CD4-positive, alpha-beta T cell (primary cell): ENCODE measurements around the gene MICALL2. TPM values are rescaled to one million over a fixed set of nuclear protein-coding genes. Genes with fewer than 3 reads are reported as not detected.

ENCODE experiments used
- ATAC-seq: fragments of 200-7000 bp; cut with Tn5 transposase; one replicate; pipeline ENCODE4 v1.10.0; 2022; ENCODE audit warnings: mild to moderate bottlenecking; ENCODE audit not compliant: poor library complexity
- CTCF ChIA-PET: fragments of 350-600 bp; sonication (Branson Sonifier 250); formaldehyde crosslinking; loops from one replicate; lab custom pipeline; 2021; ENCODE audit warnings: antibody characterized with exemption, inconsistent platforms; lab: Charles Lee
- POLR2A ChIA-PET: fragments of 350-600 bp; sonication (Branson Sonifier 250); formaldehyde crosslinking; loops from one replicate; lab custom pipeline; 2021; ENCODE audit warnings: antibody characterized with exemption, inconsistent platforms; lab: Charles Lee
- DNase-seq, 14 experiments: peaks; one replicate each; pipeline ENCODE4 v3.0.0-alpha.2; 2013 to 2020; ENCODE audit warnings: mixed read lengths in 2 of 14
- H3K27ac ChIP-seq, 2 donors: one replicate each; pipeline versions ENCODE4 v1.5.1 to v1.7.0; 2013; ENCODE audit warnings: low read length in 2 of 2, low read depth in 1 of 2, mild to moderate bottlenecking in 1 of 2
- H3K27me3 ChIP-seq, 2 experiments: 1 replicate in 1 of 2; 2 replicates in 1 of 2; pipeline versions ENCODE4 v1.6.1 to v1.7.0; 2013; ENCODE audit warnings: low read length in 2 of 2, control low read depth in 1 of 2, mild to moderate bottlenecking in 1 of 2, moderate library complexity in 1 of 2; ENCODE audit not compliant: insufficient read depth in 2 of 2, control insufficient read depth in 1 of 2
- H3K36me3 ChIP-seq: one replicate; pipeline ENCODE4 v1.6.1; 2013; ENCODE audit warnings: low read length, control low read depth; ENCODE audit not compliant: insufficient read depth
- H3K4me1 ChIP-seq: one replicate; pipeline ENCODE4 v1.6.1; 2013; ENCODE audit warnings: low read length, control low read depth; ENCODE audit not compliant: insufficient read depth
- H3K4me3 ChIP-seq: one replicate; pipeline ENCODE4 v1.5.1; 2013; ENCODE audit warnings: mild to moderate bottlenecking, low read length, moderate library complexity
- H3K9me3 ChIP-seq, 2 experiments: 1 replicate in 1 of 2; 2 replicates in 1 of 2; pipeline versions ENCODE4 v1.6.1 to v1.7.0; 2013; ENCODE audit warnings: low read length in 2 of 2, mild to moderate bottlenecking in 2 of 2, control low read depth in 1 of 2, moderate library complexity in 1 of 2; ENCODE audit not compliant: control insufficient read depth in 1 of 2, insufficient read depth in 1 of 2
- H3K27ac Mint-ChIP-seq: one replicate; pipeline ENCODE4 v1.8.0; 2020; ENCODE audit warnings: mixed read lengths
- H3K27me3 Mint-ChIP-seq: one replicate; pipeline ENCODE4 v1.8.0; 2021; ENCODE audit warnings: mixed read lengths
- H3K36me3 Mint-ChIP-seq: one replicate; pipeline ENCODE4 v1.8.0; 2021; ENCODE audit warnings: low read depth, mixed read lengths
- H3K4me1 Mint-ChIP-seq: one replicate; pipeline ENCODE4 v1.8.0; 2021; ENCODE audit warnings: low read depth, mixed read lengths
- H3K4me3 Mint-ChIP-seq: one replicate; pipeline ENCODE4 v1.8.0; 2020; ENCODE audit warnings: mild to moderate bottlenecking, mixed read lengths
- H3K9me3 Mint-ChIP-seq: one replicate; pipeline ENCODE4 v1.8.0; 2020; ENCODE audit warnings: mixed read lengths
- intact Hi-C, 2 experiments: fragments of 100-400 bp; cut with DNase I in 1 of 2; cut with micrococcal nuclease in 1 of 2; formaldehyde crosslinking; loops; one replicate each; pipeline versions ENCODE4 v1.15.1 to v1.9.0; 2023 to 2025; cut with DNase I, micrococcal nuclease
- total RNA-seq, 174 experiments: library from RNA in 2 of 174; stranded (reverse) in 2 of 174; gene quantifications; one replicate each; pipeline ENCODE4 v1.2.3 and lab custom pipeline; 2021 to 2026
- TF ChIP-seq, protein P1 (sequence below): fragments of 200-600 bp; IDR thresholded peaks from one replicate; pipeline ENCODE4 v1.8.0; 2022; ENCODE audit warnings: antibody characterized with exemption, mild to moderate bottlenecking

The MICALL2 gene
- total RNA-seq, 2 experiments from 2014 or later, result 1.9 to 2.2 TPM

DNA sequence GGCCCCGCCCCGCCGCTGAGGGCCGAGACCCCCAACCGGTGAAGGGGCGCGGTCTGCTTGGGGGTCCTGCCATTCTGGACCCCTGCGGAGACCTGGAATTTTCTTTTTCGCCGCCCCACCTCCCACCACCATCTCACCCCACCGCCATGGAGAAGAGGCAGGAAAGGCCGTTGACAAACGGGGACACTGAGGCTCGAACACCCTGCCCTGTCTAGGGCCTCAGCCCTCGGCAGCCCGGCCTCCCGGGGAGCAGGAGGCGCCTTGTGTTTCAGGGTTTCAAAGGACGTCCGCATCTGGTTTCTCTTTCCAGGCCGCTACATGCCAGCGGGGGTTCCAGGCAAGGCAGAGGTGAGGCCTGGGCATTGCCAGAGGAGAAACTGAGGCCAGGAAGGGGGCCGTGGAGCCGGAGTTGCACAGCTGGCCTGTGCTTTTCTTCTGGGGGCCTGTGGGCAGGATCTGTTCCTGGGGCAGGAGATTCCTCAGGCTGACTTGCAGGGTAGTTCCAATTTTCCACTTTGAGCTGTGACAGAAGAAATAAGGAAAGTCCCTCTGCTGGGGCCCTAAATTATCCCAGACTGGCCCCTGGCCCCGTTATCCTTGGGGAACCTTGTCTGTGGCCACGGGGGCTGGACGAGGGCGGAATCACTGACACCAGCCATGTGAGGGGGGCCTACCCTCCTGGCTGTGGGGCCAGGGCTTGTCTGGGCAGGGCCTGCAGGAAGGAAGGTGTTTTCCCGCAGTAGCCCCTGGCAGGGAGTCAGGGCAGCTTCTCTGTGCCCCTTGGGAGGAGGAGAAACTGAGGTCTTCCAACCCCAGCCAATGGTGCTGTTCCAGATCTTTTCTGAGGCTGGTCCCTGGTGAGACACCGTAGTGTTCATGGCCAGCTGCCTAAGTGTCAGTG is 900 bp upstream of the MICALL2 start:
- Histone ChIP-seq H3K36me3 (no peaks in the 10 kb centered on the region), H3K27me3 (no peaks in the 10 kb centered on the region), H3K4me3 (peak overlapping the region; percentile 60), H3K27ac (no peak overlapping the region), H3K4me1 (peaks cover 33% of the 10 kb centered on the region), H3K9me3 (no peaks in the 10 kb centered on the region)
- H3K27ac Mint-ChIP-seq, result peak overlapping the region; percentile 56
- ChIA-PET CTCF (interaction anchor here (0.6 kb wide), 1 partner anchor 35 kb away, joined by 3 read pairs; no protein-coding TSS in a partner anchor), POLR2A (interaction anchor here (1.7 kb wide), 1 partner anchor 15 kb away, joined by 4 read pairs; no protein-coding TSS in a partner anchor)
- TF ChIP-seq, protein P1, sequence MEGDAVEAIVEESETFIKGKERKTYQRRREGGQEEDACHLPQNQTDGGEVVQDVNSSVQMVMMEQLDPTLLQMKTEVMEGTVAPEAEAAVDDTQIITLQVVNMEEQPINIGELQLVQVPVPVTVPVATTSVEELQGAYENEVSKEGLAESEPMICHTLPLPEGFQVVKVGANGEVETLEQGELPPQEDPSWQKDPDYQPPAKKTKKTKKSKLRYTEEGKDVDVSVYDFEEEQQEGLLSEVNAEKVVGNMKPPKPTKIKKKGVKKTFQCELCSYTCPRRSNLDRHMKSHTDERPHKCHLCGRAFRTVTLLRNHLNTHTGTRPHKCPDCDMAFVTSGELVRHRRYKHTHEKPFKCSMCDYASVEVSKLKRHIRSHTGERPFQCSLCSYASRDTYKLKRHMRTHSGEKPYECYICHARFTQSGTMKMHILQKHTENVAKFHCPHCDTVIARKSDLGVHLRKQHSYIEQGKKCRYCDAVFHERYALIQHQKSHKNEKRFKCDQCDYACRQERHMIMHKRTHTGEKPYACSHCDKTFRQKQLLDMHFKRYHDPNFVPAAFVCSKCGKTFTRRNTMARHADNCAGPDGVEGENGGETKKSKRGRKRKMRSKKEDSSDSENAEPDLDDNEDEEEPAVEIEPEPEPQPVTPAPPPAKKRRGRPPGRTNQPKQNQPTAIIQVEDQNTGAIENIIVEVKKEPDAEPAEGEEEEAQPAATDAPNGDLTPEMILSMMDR, result no peak
- H3K4me3 Mint-ChIP-seq, result peak overlapping the region; percentile 85
- peak in 2 of 14 experiments; percentile 12 to 27 for DNase-seq
- ATAC-seq, result no peak
- intact Hi-C loops, result loop anchor here (1.0 to 5.0 kb wide), 3 partner anchors 15 to 1172 kb away; partner anchors contain the start of gene TTYH3 (in 1 of the 2)
- peaks cover 8% of the 10 kb centered on the region for H3K4me1 Mint-ChIP-seq
- H3K27me3 Mint-ChIP-seq, result no peaks in the 10 kb centered on the region
- H3K36me3 Mint-ChIP-seq, result no peaks in the 10 kb centered on the region
- H3K9me3 Mint-ChIP-seq, result no peaks in the 10 kb centered on the region

DNA sequence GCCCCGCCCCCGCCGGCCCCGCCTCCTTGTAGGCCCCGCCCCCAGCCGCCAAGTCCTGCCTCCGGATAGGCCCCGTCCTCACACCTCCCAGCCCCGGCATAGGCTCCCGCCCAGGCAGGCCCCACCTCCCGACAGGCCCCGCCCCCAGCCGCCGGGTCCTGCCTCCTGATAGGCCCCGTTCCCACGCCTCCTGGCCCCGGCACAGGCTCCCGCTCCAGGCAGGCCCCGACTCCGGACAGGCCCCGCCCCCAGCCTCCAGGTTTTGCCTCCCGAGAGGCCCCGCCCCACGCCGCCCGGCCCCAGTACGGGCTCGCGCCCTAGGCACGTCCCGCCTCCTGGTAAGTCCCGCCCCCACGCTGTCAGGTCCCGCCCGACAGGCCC is 232 bp upstream of the MICALL2 start:
- Histone ChIP-seq H3K9me3 (no peaks in the 10 kb centered on the region), H3K36me3 (no peaks in the 10 kb centered on the region), H3K4me1 (peaks cover 33% of the 10 kb centered on the region), H3K27ac (no peak overlapping the region), H3K4me3 (peak overlapping the region; percentile 60), H3K27me3 (no peaks in the 10 kb centered on the region)
- TF ChIP-seq, protein P1, result no peak
- peak overlapping the region; percentile 72 for H3K4me3 Mint-ChIP-seq
- peak; percentile 95 to 99 (median 98) for DNase-seq
- CTCF ChIA-PET, result no interaction called here
- H3K36me3 Mint-ChIP-seq, result no peaks in the 10 kb centered on the region
- H3K27me3 Mint-ChIP-seq, result no peaks in the 10 kb centered on the region
- H3K4me1 Mint-ChIP-seq, result peaks cover 8% of the 10 kb centered on the region
- H3K27ac Mint-ChIP-seq, result no peak overlapping the region
- no peaks in the 10 kb centered on the region for H3K9me3 Mint-ChIP-seq
- intact Hi-C loops, result loop anchor here (1.0 to 5.0 kb wide), 3 partner anchors 15 to 1173 kb away; partner anchors contain the start of gene TTYH3 (in 1 of the 2)
- ATAC-seq, result peak; percentile 96
- POLR2A ChIA-PET, result no interaction called here

- Mint-ChIP-seq H3K36me3 (no peaks in the 10 kb centered on the region), H3K27ac (no peak overlapping the region), H3K4me3 (peak overlapping the region; percentile 71), H3K27me3 (no peaks in the 10 kb centered on the region), H3K9me3 (no peaks in the 10 kb centered on the region), H3K4me1 (peaks cover 8% of the 10 kb centered on the region)
- H3K9me3 ChIP-seq, result no peaks in the 10 kb centered on the region
- no peaks in the 10 kb centered on the region for H3K27me3 ChIP-seq
- ChIA-PET POLR2A (interaction anchor here (1.0 kb wide), 1 partner anchor 16 kb away, joined by 3 read pairs; no protein-coding TSS in a partner anchor), CTCF (interaction anchor here (1.0 to 2.0 kb wide), 2 partner anchors 16 to 40 kb away, joined by 3 to 5 read pairs; no protein-coding TSS in a partner anchor)
- H3K4me3 ChIP-seq, result peak overlapping the region; percentile 71
- H3K4me1 ChIP-seq, result peaks cover 33% of the 10 kb centered on the region
- TF ChIP-seq, protein P1, result no peak
- ATAC-seq (no peak), DNase-seq (no peak)
- H3K27ac ChIP-seq, result no peak overlapping the region
- no peaks in the 10 kb centered on the region for H3K36me3 ChIP-seq
- intact Hi-C loops, result loop anchor here (2.0 to 5.0 kb wide), 3 partner anchors 13 to 1174 kb away; partner anchors contain the start of gene TTYH3 (in 1 of the 2)
Measured at GRCh38 chr7:1457949-1458682, 1.2 kb downstream of the MICALL2 start.
